Colonic mucosa (tissue), 4 donors: ENCODE results near the gene SLC17A8. TPM values are rescaled to one million over a fixed set of nuclear protein-coding genes. Genes with fewer than 3 reads are reported as not detected.

ENCODE experiments used
- DNase-seq: peaks from one replicate; pipeline ENCODE4 v3.0.0-alpha.2; 2020
- H3K27ac ChIP-seq: fragments of 200-600 bp; one replicate; pipeline ENCODE4 v1.8.0; 2021
- H3K27me3 ChIP-seq: fragments of 200-600 bp; one replicate; pipeline ENCODE4 v1.8.0; 2021
- H3K36me3 ChIP-seq: fragments of 200-600 bp; one replicate; pipeline ENCODE4 v1.8.0; 2021
- H3K4me1 ChIP-seq: fragments of 200-600 bp; one replicate; pipeline ENCODE4 v1.8.0; 2021; ENCODE audit warnings: mild to moderate bottlenecking
- H3K4me3 ChIP-seq: fragments of 200-600 bp; one replicate; pipeline ENCODE4 v1.8.0; 2021
- H3K9ac ChIP-seq, 2 donors: one replicate each; pipeline ENCODE4 v1.7.0; 2013; ENCODE audit warnings: control low read depth in 2 of 2, low read depth in 2 of 2, low read length in 2 of 2
- H3K9me3 ChIP-seq: fragments of 200-600 bp; one replicate; pipeline ENCODE4 v1.8.0; 2021
- CTCF ChIP-seq: fragments of 200-600 bp; IDR thresholded peaks from one replicate; pipeline ENCODE4 v1.8.0; 2022; ENCODE audit warnings: antibody characterized with exemption, mild to moderate bottlenecking
- intact Hi-C: fragments of 100-400 bp; cut with DNase I; formaldehyde crosslinking; loops from one replicate; pipeline ENCODE4 v1.14.1; 2022
- total RNA-seq, 2 donors: library from RNA; stranded (reverse); fragmentation: NEBNext Ultra II Directional in 1 of 2; extraction: Animal tissue kit (Norgen Biotek cat#: 25700) in 1 of 2; gene quantifications; one replicate each; pipeline ENCODE4 v1.2.1, GENCODE V29; 2021
- donor health status: healthy.
- donor health status: DM: no; HTN: no; CAD: no.
- donor health status: DM: no; HTN: no; CAD: no.

The SLC17A8 gene
- total RNA-seq, 2 donors from 2014 or later, result 0.91 to 3.3 TPM

DNA sequence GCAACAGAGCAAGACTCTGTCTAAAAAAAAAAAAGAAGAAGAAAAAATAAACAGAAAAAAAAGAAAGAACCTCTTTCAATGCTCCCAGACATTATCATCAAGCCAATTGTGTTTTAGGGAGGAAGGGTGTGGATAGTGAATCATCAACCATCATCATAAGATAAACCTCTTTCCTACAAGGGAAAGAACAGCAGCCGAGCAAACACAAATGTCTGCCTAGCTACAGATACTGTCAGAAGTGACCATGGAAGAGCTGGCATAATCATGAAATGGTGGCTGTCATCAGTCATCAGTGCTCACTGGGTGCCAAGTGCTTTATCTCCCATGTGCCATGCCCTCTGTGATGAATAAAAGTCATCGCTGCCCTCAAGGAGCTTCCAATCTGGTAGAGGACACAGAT is 46.6 kb downstream of the SLC17A8 start:
- H3K27me3 ChIP-seq, result no peaks in the 10 kb centered on the region
- H3K9me3 ChIP-seq, result no peaks in the 10 kb centered on the region
- H3K4me3 ChIP-seq, result no peak overlapping the region
- H3K36me3 ChIP-seq, result no peaks in the 10 kb centered on the region
- H3K27ac ChIP-seq, result peak overlapping the region; percentile 24
- intact Hi-C loops, result no loop called here
- DNase-seq, result no peak
- no peak for TF ChIP-seq CTCF
- no peak overlapping the region for H3K9ac ChIP-seq
- H3K4me1 ChIP-seq, result no peaks in the 10 kb centered on the region

DNA sequence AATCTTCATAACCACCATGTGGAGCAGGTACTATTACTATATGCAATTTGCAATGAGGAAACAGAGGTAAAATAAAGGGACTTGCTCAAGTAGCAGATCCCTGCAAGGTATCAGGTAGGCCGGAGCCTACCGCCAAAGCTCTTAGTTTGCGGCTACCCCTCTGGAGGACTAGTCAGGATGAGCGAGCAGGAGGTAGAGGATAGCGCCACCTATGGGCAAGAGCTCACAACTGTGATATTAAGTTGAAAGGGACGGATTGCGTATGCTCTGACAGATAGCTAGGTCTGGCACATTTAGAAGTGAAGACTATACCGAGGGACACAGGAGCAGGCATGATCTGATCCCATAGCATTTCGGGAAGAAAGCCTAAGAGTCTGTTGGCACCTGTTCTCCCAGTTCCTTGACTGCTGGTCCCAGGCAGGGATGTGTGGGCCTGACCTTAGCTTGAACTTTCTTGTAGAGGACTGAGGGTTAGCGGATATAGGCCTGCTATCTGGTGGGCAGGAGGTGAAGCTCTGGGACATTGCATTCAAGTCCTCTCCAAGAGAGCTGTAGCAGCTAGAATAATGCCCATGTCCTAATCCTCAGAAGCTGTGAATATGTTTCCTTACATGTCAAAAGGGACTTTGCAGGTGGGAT is 48.0 kb downstream of the SLC17A8 start:
- intact Hi-C loops, result no loop called here
- H3K27me3 ChIP-seq, result no peaks in the 10 kb centered on the region
- DNase-seq, result peak; percentile 34
- no peak for TF ChIP-seq CTCF
- no peaks in the 10 kb centered on the region for H3K9me3 ChIP-seq
- no peak overlapping the region for H3K27ac ChIP-seq
- H3K36me3 ChIP-seq, result no peaks in the 10 kb centered on the region
- no peak overlapping the region for H3K4me3 ChIP-seq
- H3K4me1 ChIP-seq, result no peaks in the 10 kb centered on the region
- no peak overlapping the region for H3K9ac ChIP-seq

- Histone ChIP-seq H3K9me3 (no peaks in the 10 kb centered on the region), H3K36me3 (no peaks in the 10 kb centered on the region), H3K9ac (no peak overlapping the region), H3K27me3 (no peaks in the 10 kb centered on the region), H3K4me3 (no peak overlapping the region), H3K27ac (no peak overlapping the region), H3K4me1 (no peaks in the 10 kb centered on the region)
- TF ChIP-seq CTCF, result no peak
- no peak for DNase-seq
- intact Hi-C loops, result no loop called here
Measured at GRCh38 chr12:100413001-100413400, 56.1 kb downstream of the SLC17A8 start.

GRCh38 chr12:100414739-100415138 is 57.9 kb downstream of the SLC17A8 start:
- no peak overlapping the region for H3K27ac ChIP-seq
- H3K36me3 ChIP-seq, result no peaks in the 10 kb centered on the region
- TF ChIP-seq CTCF, result no peak
- intact Hi-C loops, result no loop called here
- DNase-seq, result no peak
- no peaks in the 10 kb centered on the region for H3K4me1 ChIP-seq
- H3K4me3 ChIP-seq, result no peak overlapping the region
- H3K27me3 ChIP-seq, result no peaks in the 10 kb centered on the region
- H3K9me3 ChIP-seq, result no peaks in the 10 kb centered on the region
- H3K9ac ChIP-seq, result no peak overlapping the region

DNA sequence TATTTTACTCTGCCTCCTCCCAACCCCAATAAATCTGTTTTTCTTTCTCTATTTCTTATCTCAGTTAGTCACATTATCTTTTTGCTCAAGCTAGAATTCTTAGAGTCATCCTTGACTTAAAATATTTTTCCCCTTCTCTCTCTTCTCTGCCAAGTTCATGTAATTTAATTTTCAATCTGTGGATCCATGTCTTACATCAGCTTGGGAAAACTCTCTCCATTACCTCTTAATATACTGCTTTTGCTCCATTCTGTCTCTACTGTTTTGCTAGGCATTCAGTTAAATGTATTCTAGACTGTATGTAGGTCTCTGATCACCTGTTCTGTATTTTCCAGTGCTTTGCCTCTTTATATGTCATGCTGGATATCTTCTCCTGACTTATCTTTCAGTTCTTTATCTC is 65.8 kb downstream of the SLC17A8 start:
- no peaks in the 10 kb centered on the region for H3K9me3 ChIP-seq
- no peaks in the 10 kb centered on the region for H3K27me3 ChIP-seq
- H3K4me3 ChIP-seq, result no peak overlapping the region
- intact Hi-C loops, result loop anchor here (10.0 kb wide), 1 partner anchor 112 kb away; no protein-coding TSS in a partner anchor
- no peak overlapping the region for H3K27ac ChIP-seq
- DNase-seq, result no peak
- H3K9ac ChIP-seq, result no peak overlapping the region
- no peaks in the 10 kb centered on the region for H3K4me1 ChIP-seq
- no peaks in the 10 kb centered on the region for H3K36me3 ChIP-seq
- no peak for TF ChIP-seq CTCF
